Ecto neural progenitor cell (in vitro differentiated cells): Measurements from ENCODE around the gene IRGQ.

Experiments
- DNase-seq: peaks from one replicate; pipeline ENCODE4 v3.0.0-alpha.2; 2018; ENCODE audit warnings: low spot score

The IRGQ gene

DNA sequence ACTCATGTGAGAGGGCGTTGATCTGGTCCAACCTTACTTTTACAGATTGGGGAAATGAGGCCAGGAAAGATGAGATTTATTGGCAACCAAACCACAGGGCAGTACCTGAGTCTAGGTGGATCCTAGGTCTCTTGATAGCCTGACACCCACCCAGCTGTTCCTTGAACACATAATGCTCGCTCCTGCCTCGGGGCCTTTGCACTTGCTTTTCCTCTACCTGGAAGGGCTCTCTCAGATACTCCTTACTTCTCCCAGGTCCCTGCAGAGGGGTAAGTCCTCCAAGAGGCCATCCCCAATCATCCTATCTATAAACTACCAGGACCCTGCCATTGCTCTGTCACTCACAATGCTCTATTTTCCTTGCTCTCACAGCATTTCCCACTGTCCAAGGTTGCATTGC lies 55.6 kb downstream of the IRGQ start:
- DNase-seq: no peak

DNA sequence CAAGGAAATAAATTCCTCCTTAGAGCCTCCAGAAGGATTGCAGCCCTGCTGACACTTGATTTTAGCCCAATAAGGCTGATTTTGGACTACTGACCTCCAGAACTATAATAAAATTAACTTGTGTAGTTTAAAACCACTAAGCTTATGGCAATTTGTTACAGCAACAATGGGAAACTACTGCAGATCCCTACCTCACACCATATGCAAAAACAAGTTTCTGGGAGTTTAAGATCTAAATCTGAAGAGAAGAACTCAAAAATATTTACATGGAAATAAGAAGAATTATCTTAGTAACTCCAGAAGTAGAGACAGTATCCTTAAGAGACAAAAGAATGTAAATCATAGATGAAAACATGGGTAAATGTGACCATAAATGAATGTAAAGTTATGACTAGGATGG lies 57.0 kb downstream of the IRGQ start:
- DNase-seq: no peak

GRCh38 chr19:43534816-43535761 lies 60.8 kb downstream of the IRGQ start:
- DNase-seq: peak; percentile 82
